Measurements from ENCODE around the gene TEPSIN.

TEPSIN gene

DNA sequence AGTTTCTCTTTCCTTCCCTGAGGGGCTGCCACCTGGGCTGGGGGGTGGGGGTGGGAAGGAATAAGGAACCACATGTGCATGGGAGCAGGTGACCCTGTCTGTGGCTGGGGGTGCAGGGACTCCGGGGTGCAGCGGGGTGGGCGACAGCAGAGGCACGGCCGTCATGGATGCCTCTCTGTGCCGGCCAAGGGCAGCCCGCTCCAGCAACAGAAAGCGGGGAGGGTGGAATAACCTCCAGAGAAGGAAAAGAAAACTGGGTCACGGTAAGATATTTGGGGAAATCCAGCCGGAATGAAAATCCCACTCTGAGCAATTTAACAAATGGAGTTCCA is 4.4 kb upstream of the TEPSIN start:
- no peak overlapping the region for H3K4me2 ChIP-seq (ENCODE audit: low read depth, low read length)
- TF ChIP-seq EZH2 (optimal IDR thresholded peaks at IDR 0.05; ENCODE audit: low read depth, low read length) (no peak), EZH2phosphoT487 (IDR thresholded peaks at IDR 0.05; ENCODE audit: low read length) (no peak)
- TF ChIP-seq, protein P1, sequence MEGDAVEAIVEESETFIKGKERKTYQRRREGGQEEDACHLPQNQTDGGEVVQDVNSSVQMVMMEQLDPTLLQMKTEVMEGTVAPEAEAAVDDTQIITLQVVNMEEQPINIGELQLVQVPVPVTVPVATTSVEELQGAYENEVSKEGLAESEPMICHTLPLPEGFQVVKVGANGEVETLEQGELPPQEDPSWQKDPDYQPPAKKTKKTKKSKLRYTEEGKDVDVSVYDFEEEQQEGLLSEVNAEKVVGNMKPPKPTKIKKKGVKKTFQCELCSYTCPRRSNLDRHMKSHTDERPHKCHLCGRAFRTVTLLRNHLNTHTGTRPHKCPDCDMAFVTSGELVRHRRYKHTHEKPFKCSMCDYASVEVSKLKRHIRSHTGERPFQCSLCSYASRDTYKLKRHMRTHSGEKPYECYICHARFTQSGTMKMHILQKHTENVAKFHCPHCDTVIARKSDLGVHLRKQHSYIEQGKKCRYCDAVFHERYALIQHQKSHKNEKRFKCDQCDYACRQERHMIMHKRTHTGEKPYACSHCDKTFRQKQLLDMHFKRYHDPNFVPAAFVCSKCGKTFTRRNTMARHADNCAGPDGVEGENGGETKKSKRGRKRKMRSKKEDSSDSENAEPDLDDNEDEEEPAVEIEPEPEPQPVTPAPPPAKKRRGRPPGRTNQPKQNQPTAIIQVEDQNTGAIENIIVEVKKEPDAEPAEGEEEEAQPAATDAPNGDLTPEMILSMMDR (IDR thresholded peaks at IDR 0.05; ENCODE audit: low read length), result no peak
- no peak for DNase-seq

GRCh38 chr17:81242421-81243332 is 3.8 kb upstream of the TEPSIN start:
- Histone ChIP-seq H2AFZ (ENCODE audit: low read length) (no peak overlapping the region), H3K4me1 (ENCODE audit: low read length) (peaks cover 5% of the 10 kb centered on the region), H3F3A (ENCODE audit: insufficient read depth, low read length) (peaks cover 9% of the 10 kb centered on the region), H4K20me1 (ENCODE audit: insufficient read depth, low read length) (no peaks in the 10 kb centered on the region), H3K36me3 (replicated peaks; ENCODE audit: insufficient read depth, low read length) (no peaks in the 10 kb centered on the region), H3K9me2 (replicated peaks; ENCODE audit: insufficient read depth, low read length) (no peaks in the 10 kb centered on the region), H3K4me2 (ENCODE audit: low read depth, low read length) (no peak overlapping the region), H3K79me2 (ENCODE audit: low read length) (peaks cover 43% of the 10 kb centered on the region), H3K4me3 (ENCODE audit: low read length) (no peak overlapping the region), H3K9me3 (replicated peaks; ENCODE audit: insufficient read depth, low read length) (no peaks in the 10 kb centered on the region), H3K27ac (ENCODE audit: low read length) (no peak overlapping the region), H3K9ac (ENCODE audit: low read length) (no peak overlapping the region), H3K27me3 (replicated peaks; ENCODE audit: insufficient read depth, low read length) (no peaks in the 10 kb centered on the region)
- TF ChIP-seq EZH2phosphoT487 (IDR thresholded peaks at IDR 0.05; ENCODE audit: low read length) (no peak), EZH2 (optimal IDR thresholded peaks at IDR 0.05; ENCODE audit: low read depth, low read length) (no peak)
- TF ChIP-seq, protein P1 (IDR thresholded peaks at IDR 0.05; ENCODE audit: low read length), result no peak
- no peak for DNase-seq

More for the DNA sequence above, 4.4 kb upstream of the TEPSIN start:
- H3K4me3 ChIP-seq (ENCODE audit: low read length), result no peak overlapping the region
- peaks cover 37% of the 10 kb centered on the region for H3K79me2 ChIP-seq (ENCODE audit: low read length)
- H3K9me3 ChIP-seq (replicated peaks; ENCODE audit: insufficient read depth, low read length), result no peaks in the 10 kb centered on the region
- no peaks in the 10 kb centered on the region for H3K27me3 ChIP-seq (replicated peaks; ENCODE audit: insufficient read depth, low read length)
- H3K9me2 ChIP-seq (replicated peaks; ENCODE audit: insufficient read depth, low read length), result no peaks in the 10 kb centered on the region
- no peak overlapping the region for H3K27ac ChIP-seq (ENCODE audit: low read length)
- H3F3A ChIP-seq (ENCODE audit: insufficient read depth, low read length), result peaks cover 9% of the 10 kb centered on the region
- no peak overlapping the region for H2AFZ ChIP-seq (ENCODE audit: low read length)
- H3K36me3 ChIP-seq (replicated peaks; ENCODE audit: insufficient read depth, low read length), result no peaks in the 10 kb centered on the region
- no peaks in the 10 kb centered on the region for H3K4me1 ChIP-seq (ENCODE audit: low read length)
- H3K9ac ChIP-seq (ENCODE audit: low read length), result no peak overlapping the region
- H4K20me1 ChIP-seq (ENCODE audit: insufficient read depth, low read length), result no peaks in the 10 kb centered on the region

DNA sequence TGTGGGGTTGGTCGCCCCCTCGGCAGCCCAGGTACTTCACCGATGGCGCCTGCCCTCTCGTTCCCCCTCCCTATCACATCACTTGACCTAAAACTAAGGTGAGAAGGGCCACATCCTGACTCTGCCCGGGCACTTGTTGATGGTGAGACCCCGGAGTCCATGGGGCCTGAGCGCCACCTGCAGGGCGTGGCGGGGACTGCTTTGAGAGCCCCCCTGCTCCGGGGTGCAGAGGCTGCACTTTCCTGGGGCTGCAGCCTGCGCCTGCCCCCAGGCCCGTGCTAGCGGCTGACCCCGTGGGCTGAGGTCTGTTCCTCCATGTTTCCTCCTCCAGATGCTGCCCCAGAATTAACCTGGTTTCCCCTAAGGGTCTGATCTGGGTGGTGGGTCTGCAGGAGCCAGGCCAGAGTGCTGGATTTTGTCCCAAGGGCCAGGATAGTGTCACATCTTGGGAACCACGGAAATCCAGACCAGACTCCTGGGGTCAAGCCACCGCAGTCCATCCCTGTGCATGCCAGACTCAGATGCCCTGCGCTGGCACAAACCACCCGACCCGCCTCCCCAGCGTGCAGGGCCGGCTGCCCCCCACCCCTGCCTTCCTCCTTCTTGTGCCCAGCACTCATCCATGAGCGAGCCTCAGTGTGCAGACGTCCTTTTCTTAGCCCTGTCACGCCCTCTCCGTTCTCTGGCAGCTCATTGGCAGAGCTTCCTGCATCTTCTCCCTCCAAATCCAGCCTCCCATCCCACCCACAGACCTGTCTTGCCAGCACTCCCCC is 3.0 kb upstream of the TEPSIN start:
- Histone ChIP-seq H3K4me2 (ENCODE audit: low read depth, low read length) (no peak overlapping the region), H3K9me2 (replicated peaks; ENCODE audit: insufficient read depth, low read length) (no peaks in the 10 kb centered on the region), H2AFZ (ENCODE audit: low read length) (no peak overlapping the region), H3K4me1 (ENCODE audit: low read length) (peaks cover 6% of the 10 kb centered on the region), H3K36me3 (replicated peaks; ENCODE audit: insufficient read depth, low read length) (no peaks in the 10 kb centered on the region), H3K27me3 (replicated peaks; ENCODE audit: insufficient read depth, low read length) (no peaks in the 10 kb centered on the region), H4K20me1 (ENCODE audit: insufficient read depth, low read length) (no peaks in the 10 kb centered on the region), H3K9me3 (replicated peaks; ENCODE audit: insufficient read depth, low read length) (no peaks in the 10 kb centered on the region), H3K9ac (ENCODE audit: low read length) (no peak overlapping the region), H3K79me2 (ENCODE audit: low read length) (peaks cover 51% of the 10 kb centered on the region), H3F3A (ENCODE audit: insufficient read depth, low read length) (peaks cover 9% of the 10 kb centered on the region), H3K27ac (ENCODE audit: low read length) (no peak overlapping the region), H3K4me3 (ENCODE audit: low read length) (no peak overlapping the region)
- TF ChIP-seq EZH2phosphoT487 (IDR thresholded peaks at IDR 0.05; ENCODE audit: low read length) (no peak), EZH2 (optimal IDR thresholded peaks at IDR 0.05; ENCODE audit: low read depth, low read length) (no peak)
- TF ChIP-seq, protein P1 (IDR thresholded peaks at IDR 0.05; ENCODE audit: low read length), result peak; percentile 71
- peak; percentile 45 for DNase-seq
